DND-41 (cell line): ENCODE results near the gene ARHGAP4.

Experiments
- ATAC-seq: fragments of 200-7000 bp; cut with Tn5 transposase; 3 replicates; pipeline ENCODE4 v1.9.1; 2021; ENCODE audit warnings: low read depth; ENCODE audit not compliant: insufficient read depth
- DNase-seq: peaks from one replicate; pipeline ENCODE4 v3.0.0-alpha.2; 2020
- H2AFZ ChIP-seq: 2 replicates; pipeline ENCODE4 v1.6.0; 2012; ENCODE audit warnings: low read depth, low read length
- H3K27ac ChIP-seq: 2 replicates; pipeline ENCODE4 v1.5.1; 2012; ENCODE audit warnings: low read length, inconsistent platforms
- H3K27me3 ChIP-seq: fragments of 200-600 bp; sonication (generic); 2 replicates; pipeline ENCODE4 v1.6.0; 2012; ENCODE audit warnings: low read length, mild to moderate bottlenecking, inconsistent platforms; ENCODE audit not compliant: insufficient read depth, poor library complexity
- H3K36me3 ChIP-seq: 2 replicates; pipeline ENCODE4 v1.5.1; 2012; ENCODE audit warnings: low read length, inconsistent platforms; ENCODE audit not compliant: insufficient read depth
- H3K4me1 ChIP-seq: 2 replicates; pipeline ENCODE4 v1.5.1; 2012; ENCODE audit warnings: mild to moderate bottlenecking, low read length; ENCODE audit not compliant: insufficient read depth
- H3K4me2 ChIP-seq: 2 replicates; pipeline ENCODE4 v1.6.0; 2012; ENCODE audit warnings: mild to moderate bottlenecking, moderate library complexity, low read length, inconsistent platforms; ENCODE audit not compliant: insufficient read depth
- H3K4me3 ChIP-seq, 2 experiments: fragments of 200-600 bp in 1 of 2; shearing (Covaris generic) in 1 of 2; 2 replicates each; pipeline ENCODE4 v1.5.1; 2012 to 2016; ENCODE audit warnings: inconsistent platforms in 2 of 2, low read length in 2 of 2, mild to moderate bottlenecking in 2 of 2, low read depth in 1 of 2, moderate library complexity in 1 of 2
- H3K79me2 ChIP-seq: 2 replicates; pipeline ENCODE4 v1.6.0; 2012; ENCODE audit warnings: low read length, inconsistent platforms; ENCODE audit not compliant: insufficient read depth
- H3K9ac ChIP-seq: 2 replicates; pipeline ENCODE4 v1.6.0; 2012; ENCODE audit warnings: low read depth, mild to moderate bottlenecking, inconsistent platforms, low read length, moderate library complexity
- H3K9me3 ChIP-seq: 2 replicates; pipeline ENCODE4 v1.5.1; 2012; ENCODE audit warnings: low read length, moderate library complexity, mild to moderate bottlenecking, inconsistent platforms; ENCODE audit not compliant: insufficient read depth, severe bottlenecking
- H4K20me1 ChIP-seq: 2 replicates; pipeline ENCODE4 v1.6.0; 2012; ENCODE audit warnings: low read length; ENCODE audit not compliant: insufficient read depth
- CTCF ChIP-seq: IDR thresholded peaks from 2 replicates; pipeline ENCODE4 v1.5.1; 2012; ENCODE audit warnings: borderline replicate concordance, low read length, moderate library complexity, mild to moderate bottlenecking; ENCODE audit not compliant: poor library complexity, severe bottlenecking; ENCODE audit errors: extremely low read depth
- EZH2 ChIP-seq: IDR thresholded peaks from 3 replicates; pipeline ENCODE4 v1.6.1; 2012; ENCODE audit warnings: borderline replicate concordance, low read depth, mild to moderate bottlenecking, moderate library complexity, low read length, inconsistent platforms; ENCODE audit not compliant: severe bottlenecking

ARHGAP4 gene

GRCh38 chrX:153948847-153949805 is 23.1 kb upstream of the ARHGAP4 start:
- H3K27ac ChIP-seq, result no peak overlapping the region
- no peaks in the 10 kb centered on the region for H3K27me3 ChIP-seq
- peaks cover 31% of the 10 kb centered on the region for H4K20me1 ChIP-seq
- H3K4me1 ChIP-seq, result peaks cover 8% of the 10 kb centered on the region
- peaks cover 10% of the 10 kb centered on the region for H3K79me2 ChIP-seq
- no peak for ATAC-seq
- no peak for TF ChIP-seq CTCF
- TF ChIP-seq EZH2, result no peak
- no peak overlapping the region for H3K4me2 ChIP-seq
- DNase-seq, result no peak
- no peak overlapping the region for H3K9ac ChIP-seq
- H3K36me3 ChIP-seq, result peaks cover 61% of the 10 kb centered on the region
- no peak overlapping the region for H2AFZ ChIP-seq
- H3K9me3 ChIP-seq, result no peaks in the 10 kb centered on the region
- H3K4me3 ChIP-seq, result no peak overlapping the region

- peaks cover 20% of the 10 kb centered on the region for H4K20me1 ChIP-seq
- no peak overlapping the region for H2AFZ ChIP-seq
- peaks cover 13% of the 10 kb centered on the region for H3K4me1 ChIP-seq
- ATAC-seq, result no peak
- peaks cover 50% of the 10 kb centered on the region for H3K36me3 ChIP-seq
- H3K27ac ChIP-seq, result no peak overlapping the region; the same call in 1 of the 2 replicates
- H3K4me2 ChIP-seq, result no peak overlapping the region
- H3K79me2 ChIP-seq, result peaks cover 5% of the 10 kb centered on the region
- H3K9me3 ChIP-seq, result no peaks in the 10 kb centered on the region
- H3K9ac ChIP-seq, result no peak overlapping the region
- no peak overlapping the region for H3K4me3 ChIP-seq
- no peak for TF ChIP-seq EZH2
- TF ChIP-seq CTCF, result no peak
- no peaks in the 10 kb centered on the region for H3K27me3 ChIP-seq
- no peak for DNase-seq
Measured at GRCh38 chrX:153948002-153948466, 22.0 kb upstream of the ARHGAP4 start.

GRCh38 chrX:153947009-153947769 is 21.1 kb upstream of the ARHGAP4 start:
- peak; percentile 79 for DNase-seq
- Histone ChIP-seq H3K36me3 (peaks cover 42% of the 10 kb centered on the region), H3K4me3 (no peak overlapping the region), H3K4me1 (peaks cover 13% of the 10 kb centered on the region), H3K79me2 (no peaks in the 10 kb centered on the region), H3K9me3 (no peaks in the 10 kb centered on the region), H3K27me3 (no peaks in the 10 kb centered on the region), H2AFZ (no peak overlapping the region), H3K4me2 (no peak overlapping the region), H3K9ac (no peak overlapping the region), H3K27ac (peak overlapping the region; percentile 44), H4K20me1 (peaks cover 12% of the 10 kb centered on the region)
- TF ChIP-seq EZH2, result no peak
- TF ChIP-seq CTCF, result peak; percentile 80
- ATAC-seq, result peak; percentile 78
